ENCODE measurements around the gene SHB. TPM values are rescaled to one million over a fixed set of nuclear protein-coding genes. Genes with fewer than 3 reads are reported as not detected.

SHB gene
- total and polyA plus RNA-seq, 2 donors from 2014 or later = 16.4 to 39.8 TPM

- DNase-seq (no peak), FAIRE-seq (no peak)
- Histone ChIP-seq H3K36me3 (ENCODE audit: control insufficient read depth in 2 of 3, insufficient read depth in 3 of 3, low read length in 3 of 3) (no peaks in the 10 kb centered on the region), H3K27ac (ENCODE audit: low read depth in 2 of 2, low read length in 2 of 2) (no peak overlapping the region), H3K27me3 (ENCODE audit: control insufficient read depth, insufficient read depth, low read length) (no peaks in the 10 kb centered on the region), H3K4me3 (ENCODE audit: low read length in 3 of 3) (no peak overlapping the region), H3K9ac (ENCODE audit: low read length in 3 of 3) (no peak overlapping the region), H3K9me3 (ENCODE audit: control insufficient read depth in 2 of 3, insufficient read depth in 1 of 3, low read length in 3 of 3) (no peaks in the 10 kb centered on the region), H3K4me1 (ENCODE audit: control insufficient read depth in 2 of 3, insufficient read depth in 2 of 3, low read depth in 1 of 3, low read length in 3 of 3) (peaks cover 0 to 7% (median 0%) of the 10 kb centered on the region in 3 donors)
- intact Hi-C loops (cut with DNase I) = no loop called here
- no peak for TF ChIP-seq CTCF (IDR thresholded peaks at IDR 0.05; ENCODE audit: borderline replicate concordance, extremely low read depth, insufficient read depth)
Observed at GRCh38 chr9:37908283-37908682, 160.7 kb downstream of the SHB start.

- intact Hi-C loops (cut with DNase I) = no loop called here
- TF ChIP-seq CTCF (IDR thresholded peaks at IDR 0.05; ENCODE audit: borderline replicate concordance, extremely low read depth, insufficient read depth) = no peak
- FAIRE-seq (no peak), DNase-seq (no peak)
- peaks cover 4 to 18% (median 10%) of the 10 kb centered on the region in 3 donors for H3K4me1 ChIP-seq (ENCODE audit: control insufficient read depth in 2 of 3, insufficient read depth in 2 of 3, low read depth in 1 of 3, low read length in 3 of 3)
- no peaks in the 10 kb centered on the region for H3K36me3 ChIP-seq (ENCODE audit: control insufficient read depth in 2 of 3, insufficient read depth in 3 of 3, low read length in 3 of 3)
- no peak overlapping the region for H3K27ac ChIP-seq (ENCODE audit: low read depth in 2 of 2, low read length in 2 of 2)
- H3K27me3 ChIP-seq (ENCODE audit: control insufficient read depth, insufficient read depth, low read length) = no peaks in the 10 kb centered on the region
- no peak overlapping the region for H3K9ac ChIP-seq (ENCODE audit: low read length in 3 of 3)
- H3K9me3 ChIP-seq (ENCODE audit: control insufficient read depth in 2 of 3, insufficient read depth in 1 of 3, low read length in 3 of 3) = no peaks in the 10 kb centered on the region
- H3K4me3 ChIP-seq (ENCODE audit: low read length in 3 of 3) = no peak overlapping the region
Observed at GRCh38 chr9:37906312-37907239, 162.5 kb downstream of the SHB start.

GRCh38 chr9:37905776-37906175 lies 163.3 kb downstream of the SHB start:
- no peaks in the 10 kb centered on the region for H3K9me3 ChIP-seq (ENCODE audit: control insufficient read depth in 2 of 3, insufficient read depth in 1 of 3, low read length in 3 of 3)
- H3K4me1 ChIP-seq (ENCODE audit: control insufficient read depth in 2 of 3, insufficient read depth in 2 of 3, low read depth in 1 of 3, low read length in 3 of 3) = peaks cover 4 to 18% (median 10%) of the 10 kb centered on the region in 3 donors
- no peak overlapping the region for H3K27ac ChIP-seq (ENCODE audit: low read depth in 2 of 2, low read length in 2 of 2)
- no peak overlapping the region for H3K4me3 ChIP-seq (ENCODE audit: low read length in 3 of 3)
- no peaks in the 10 kb centered on the region for H3K27me3 ChIP-seq (ENCODE audit: control insufficient read depth, insufficient read depth, low read length)
- no peak for TF ChIP-seq CTCF (IDR thresholded peaks at IDR 0.05; ENCODE audit: borderline replicate concordance, extremely low read depth, insufficient read depth)
- intact Hi-C loops (cut with DNase I) = no loop called here
- no peak for DNase-seq
- FAIRE-seq = no peak
- no peak overlapping the region for H3K9ac ChIP-seq (ENCODE audit: low read length in 3 of 3)
- no peaks in the 10 kb centered on the region for H3K36me3 ChIP-seq (ENCODE audit: control insufficient read depth in 2 of 3, insufficient read depth in 3 of 3, low read length in 3 of 3)
